Neural cell (in vitro differentiated cells): Measurements from ENCODE around the gene DENND4B.

Experiments used
- CTCF ChIP-seq: fragments of 450-650 bp; IDR thresholded peaks from 2 replicates; pipeline ENCODE4 v1.5.1; 2014; ENCODE audit warnings: antibody characterized with exemption, mild to moderate bottlenecking, moderate library complexity; ENCODE audit not compliant: poor library complexity, severe bottlenecking
- EP300 ChIP-seq: fragments of 450-650 bp; conservative IDR thresholded peaks from 2 replicates; pipeline ENCODE4 v1.6.1; 2014; ENCODE audit warnings: antibody characterized with exemption, mild to moderate bottlenecking, moderate library complexity; ENCODE audit not compliant: poor library complexity, severe bottlenecking
- EZH2 ChIP-seq: fragments of 200-600, 300-800 bp; shearing (Covaris generic), sonication (generic); IDR thresholded peaks from 2 replicates; pipeline ENCODE4 v1.6.1; 2014; ENCODE audit warnings: antibody characterized with exemption, low read length, borderline replicate concordance, mild to moderate bottlenecking; ENCODE audit not compliant: insufficient read depth, poor library complexity, severe bottlenecking
- MXI1 ChIP-seq: fragments of 450-650 bp; conservative IDR thresholded peaks from 2 replicates; pipeline ENCODE4 v1.6.1; 2014; ENCODE audit warnings: antibody characterized with exemption, mild to moderate bottlenecking; ENCODE audit not compliant: poor library complexity, severe bottlenecking
- TAF1 ChIP-seq: IDR thresholded peaks from 2 replicates; pipeline ENCODE4 v1.6.1; 2012; ENCODE audit warnings: low read depth

- TF ChIP-seq CTCF (no peak), MXI1 (peak; percentile 52), TAF1 (no peak), EZH2 (no peak), EP300 (no peak)
Measured at GRCh38 chr1:153921080-153921802, 25.3 kb downstream of the DENND4B start.
